HG03457 (cell line): ENCODE measurements around the gene BCL2L12.
A peak's percentile ranks its signal among the peaks of the same experiment; 100 is the strongest.

Source experiments
- ATAC-seq: cut with Tn5 transposase; IDR thresholded peaks from one replicate; pipeline ENCODE4 v1.9.1; 2021; ENCODE audit warnings: moderate number of reproducible peaks; ENCODE audit not compliant: unreplicated experiment

The BCL2L12 gene

DNA sequence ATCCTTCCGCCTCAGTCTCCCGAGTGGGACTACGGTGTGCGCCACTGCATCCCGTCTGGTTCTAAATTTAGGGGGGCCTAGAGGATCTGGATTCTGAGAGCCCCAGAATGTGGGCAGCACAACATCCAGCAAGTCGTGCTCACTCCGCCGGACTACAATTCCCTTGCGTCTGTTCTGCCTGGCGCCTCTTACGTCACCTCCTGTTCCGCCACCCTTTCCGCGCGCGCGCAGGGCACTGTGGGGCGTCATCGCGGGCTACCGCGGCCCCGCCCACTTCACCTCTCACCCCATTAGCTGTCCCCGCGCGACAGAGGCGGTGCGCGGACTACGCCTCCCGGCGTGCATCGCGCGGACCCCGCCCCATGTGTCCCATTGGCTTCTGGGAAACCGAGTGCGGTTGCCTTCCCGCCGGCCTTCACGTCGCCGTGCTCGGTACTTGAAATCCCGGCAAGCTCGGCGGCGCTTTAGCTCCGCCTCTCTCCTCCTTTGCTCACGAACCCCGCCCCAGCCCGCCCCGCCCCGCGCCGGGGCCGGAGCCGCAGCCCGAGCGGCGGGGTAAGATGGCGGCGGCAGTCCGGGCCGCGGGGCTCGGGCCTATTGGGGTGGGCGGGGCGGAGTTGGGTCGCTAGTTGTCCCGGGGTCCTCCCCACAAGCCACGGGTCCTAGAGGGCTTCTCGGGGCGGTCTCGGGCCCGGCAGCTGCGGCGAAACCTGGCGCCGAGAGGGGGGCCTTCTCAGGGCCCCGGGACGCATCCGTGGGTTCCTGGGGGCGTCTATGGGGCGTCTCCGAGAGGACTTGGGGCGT lies 23.8 kb upstream of the BCL2L12 start, which contains the start of gene SCAF1:
Gene SCAF1 (plus strand): TSS at position 522 of the 804 bp plus-strand sequence. CDS start 2,818 bp downstream, outside the sequence.
- peak; percentile 42 for ATAC-seq

DNA sequence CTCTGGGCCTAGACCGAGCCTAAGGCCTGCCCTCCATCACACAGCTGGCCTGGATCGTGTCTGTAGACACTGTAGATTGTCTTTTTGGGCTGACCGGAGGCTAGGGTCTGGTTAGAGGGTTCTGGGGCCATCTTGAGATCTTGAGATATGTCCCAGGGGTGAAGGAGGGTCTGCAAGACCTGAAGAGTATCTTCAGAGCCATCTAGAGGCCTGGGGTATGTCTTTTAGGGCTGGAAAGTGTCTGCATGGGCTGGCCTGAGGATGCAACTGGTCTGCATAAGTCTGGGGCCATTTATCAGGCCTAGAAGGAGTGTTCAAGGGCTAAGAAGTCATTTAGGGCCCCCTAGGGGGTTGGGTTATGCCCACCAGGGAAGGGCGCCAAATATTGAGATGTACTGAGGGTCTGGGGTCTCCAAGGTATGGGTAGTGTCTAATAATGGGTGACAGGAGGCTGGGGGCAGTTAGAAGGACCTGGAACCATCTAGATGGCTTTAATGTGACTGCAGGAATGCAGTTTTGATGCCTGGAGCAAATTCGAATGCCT lies 23.2 kb upstream of the BCL2L12 start:
- no peak for ATAC-seq

DNA sequence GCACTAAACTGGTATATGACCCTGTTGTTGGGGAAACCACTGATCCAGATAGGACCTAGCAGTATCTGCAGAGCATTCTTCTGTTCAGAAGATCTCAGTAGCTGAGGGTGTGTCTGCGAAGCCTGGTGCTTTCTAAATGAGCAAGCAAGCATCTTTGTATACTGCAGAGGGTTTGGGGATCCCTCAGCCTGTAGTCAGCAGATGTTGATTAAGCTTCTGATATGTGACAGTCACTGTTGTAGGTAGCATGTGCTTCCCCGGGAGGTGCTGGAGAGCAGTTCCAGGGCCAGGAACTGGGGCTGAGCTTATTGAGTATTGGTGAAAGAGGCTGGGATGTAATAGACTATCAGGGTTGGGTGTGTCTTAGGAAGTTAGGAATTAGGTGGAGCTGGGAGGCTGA lies 22.3 kb upstream of the BCL2L12 start:
- no peak for ATAC-seq

DNA sequence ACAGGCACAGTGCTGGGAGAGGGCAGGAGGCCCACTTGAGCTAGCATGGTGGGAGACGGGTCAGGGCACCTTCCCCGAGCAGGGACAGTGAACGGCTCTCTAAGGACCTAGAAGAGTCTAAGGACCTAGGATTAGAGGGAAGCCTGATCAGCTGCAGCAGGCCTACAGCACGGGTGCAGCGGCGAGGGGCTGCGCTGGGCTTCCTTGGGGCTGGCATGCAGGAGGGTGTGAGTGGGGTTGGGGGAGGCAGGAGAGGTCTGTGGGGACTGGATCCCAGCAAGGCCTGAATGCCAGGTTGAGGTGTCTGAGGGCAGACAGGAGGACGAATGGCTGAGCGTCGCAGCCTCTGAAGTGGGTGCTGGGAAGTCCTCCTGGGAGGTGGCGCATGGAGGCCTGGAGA lies 20.1 kb upstream of the BCL2L12 start:
- no peak for ATAC-seq

GRCh38 chr19:49645995-49646394 lies 19.7 kb upstream of the BCL2L12 start:
- ATAC-seq: no peak

- ATAC-seq: no peak
Measured at GRCh38 chr19:49646586-49646985, 19.1 kb upstream of the BCL2L12 start.

DNA sequence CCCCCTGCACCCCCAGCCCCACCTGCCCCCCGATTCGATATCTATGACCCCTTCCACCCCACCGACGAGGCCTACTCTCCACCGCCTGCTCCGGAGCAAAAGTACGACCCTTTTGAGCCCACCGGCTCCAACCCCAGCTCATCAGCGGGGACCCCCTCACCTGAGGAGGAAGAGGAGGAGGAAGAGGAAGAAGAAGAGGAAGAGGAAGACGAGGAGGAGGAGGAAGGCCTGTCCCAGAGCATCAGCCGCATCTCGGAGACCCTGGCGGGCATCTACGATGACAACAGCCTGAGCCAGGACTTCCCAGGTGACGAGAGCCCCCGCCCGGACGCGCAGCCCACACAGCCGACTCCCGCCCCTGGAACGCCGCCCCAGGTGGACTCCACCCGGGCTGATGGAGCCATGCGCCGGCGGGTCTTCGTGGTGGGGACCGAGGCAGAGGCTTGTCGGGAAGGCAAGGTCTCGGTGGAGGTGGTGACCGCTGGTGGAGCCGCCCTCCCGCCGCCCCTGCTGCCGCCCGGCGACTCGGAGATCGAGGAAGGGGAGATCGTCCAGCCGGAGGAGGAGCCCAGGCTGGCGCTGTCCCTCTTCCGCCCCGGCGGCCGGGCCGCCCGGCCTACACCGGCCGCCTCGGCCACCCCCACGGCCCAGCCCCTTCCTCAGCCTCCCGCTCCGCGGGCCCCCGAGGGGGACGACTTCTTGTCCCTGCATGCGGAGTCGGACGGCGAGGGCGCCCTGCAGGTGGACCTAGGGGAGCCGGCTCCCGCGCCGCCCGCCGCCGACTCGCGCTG lies 14.5 kb upstream of the BCL2L12 start:
- no peak for ATAC-seq

DNA sequence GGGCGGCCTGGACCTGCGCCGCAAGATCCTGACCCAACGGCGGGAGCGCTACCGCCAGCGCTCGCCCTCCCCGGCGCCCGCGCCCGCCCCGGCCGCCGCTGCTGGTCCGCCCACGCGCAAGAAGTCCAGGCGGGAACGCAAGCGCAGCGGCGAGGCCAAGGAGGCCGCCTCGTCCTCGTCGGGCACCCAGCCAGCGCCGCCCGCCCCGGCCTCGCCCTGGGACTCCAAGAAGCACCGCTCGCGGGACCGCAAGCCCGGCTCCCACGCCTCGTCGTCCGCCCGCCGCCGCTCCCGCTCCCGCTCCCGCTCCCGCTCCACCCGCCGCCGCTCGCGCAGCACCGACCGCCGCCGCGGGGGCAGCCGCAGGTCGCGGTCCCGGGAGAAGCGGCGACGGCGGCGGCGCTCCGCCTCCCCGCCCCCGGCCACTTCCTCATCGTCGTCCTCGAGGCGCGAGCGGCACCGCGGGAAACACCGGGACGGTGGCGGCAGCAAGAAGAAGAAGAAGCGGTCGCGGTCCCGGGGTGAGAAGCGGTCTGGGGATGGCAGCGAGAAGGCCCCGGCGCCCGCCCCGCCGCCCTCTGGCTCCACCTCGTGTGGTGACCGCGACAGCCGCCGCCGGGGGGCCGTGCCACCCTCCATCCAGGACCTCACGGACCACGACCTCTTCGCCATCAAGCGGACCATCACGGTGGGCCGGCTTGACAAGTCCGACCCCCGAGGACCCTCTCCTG lies 13.7 kb upstream of the BCL2L12 start:
- ATAC-seq: no peak

- no peak for ATAC-seq
Measured at GRCh38 chr19:49652551-49653465, 12.9 kb upstream of the BCL2L12 start.

- no peak for ATAC-seq
Measured at GRCh38 chr19:49653466-49653806, 12.3 kb upstream of the BCL2L12 start.

DNA sequence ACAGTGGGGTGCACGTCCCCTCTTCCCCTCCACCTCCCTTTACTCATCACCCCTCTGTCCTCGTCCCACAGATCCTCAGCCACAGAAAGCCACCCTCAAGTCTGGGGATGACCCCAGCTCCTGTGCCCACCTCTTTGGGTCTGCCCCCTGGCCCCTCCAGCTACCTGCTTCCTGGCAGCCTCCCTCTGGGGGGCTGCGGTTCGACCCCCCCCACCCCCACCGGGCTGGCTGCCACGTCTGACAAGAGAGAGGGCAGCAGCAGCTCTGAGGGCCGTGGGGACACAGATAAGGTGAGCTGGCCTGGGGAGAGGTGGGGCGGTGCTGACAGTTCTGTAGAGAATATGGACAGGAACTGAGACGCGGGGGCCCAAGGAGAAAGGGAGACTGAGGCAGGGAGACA lies 11.2 kb upstream of the BCL2L12 start:
- no peak for ATAC-seq

DNA sequence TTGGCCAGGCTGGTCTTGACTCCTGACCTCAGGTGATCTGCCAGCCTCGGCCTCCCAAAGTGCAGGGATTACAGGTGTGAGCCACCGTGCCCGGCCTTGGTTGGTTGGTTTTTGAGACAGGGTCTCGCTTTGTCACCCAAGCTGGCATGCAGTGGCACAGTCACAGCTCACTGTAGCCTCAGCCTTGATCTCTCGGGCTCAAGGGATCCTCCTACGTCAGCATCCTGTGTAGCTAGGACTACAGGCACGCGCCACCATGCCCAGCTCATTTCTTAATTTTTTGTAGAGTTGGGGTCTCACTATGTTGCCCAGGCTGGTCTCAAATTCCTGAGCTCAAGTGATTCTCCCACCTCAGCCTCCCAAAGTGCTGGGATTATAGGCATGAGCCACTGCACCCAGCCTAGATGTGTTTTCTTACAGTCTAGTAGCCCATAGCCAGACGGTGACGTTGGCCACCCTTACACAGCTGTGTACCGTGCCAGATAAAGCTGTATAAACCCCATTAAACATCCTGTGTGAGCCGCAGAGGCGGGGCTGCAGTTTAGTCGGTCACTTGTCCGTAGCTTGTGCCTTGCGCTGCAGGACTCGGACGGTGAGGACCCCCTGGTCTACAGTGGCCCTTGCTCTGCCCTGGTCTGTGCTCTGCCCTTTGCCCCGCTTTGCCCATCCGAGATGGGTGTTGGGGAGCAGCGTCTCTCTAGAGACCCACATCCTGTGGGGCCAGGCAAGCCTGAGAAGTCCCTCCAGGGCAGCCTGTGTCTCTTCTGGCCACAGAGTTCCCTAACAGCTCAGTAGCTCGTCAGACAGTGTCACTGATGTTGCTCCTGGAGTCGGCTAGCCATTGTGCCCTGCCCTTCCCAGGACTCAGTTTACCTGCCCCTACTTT lies 9.9 kb upstream of the BCL2L12 start:
- ATAC-seq: no peak

GRCh38 chr19:49656456-49657109 lies 9.2 kb upstream of the BCL2L12 start:
- no peak for ATAC-seq

DNA sequence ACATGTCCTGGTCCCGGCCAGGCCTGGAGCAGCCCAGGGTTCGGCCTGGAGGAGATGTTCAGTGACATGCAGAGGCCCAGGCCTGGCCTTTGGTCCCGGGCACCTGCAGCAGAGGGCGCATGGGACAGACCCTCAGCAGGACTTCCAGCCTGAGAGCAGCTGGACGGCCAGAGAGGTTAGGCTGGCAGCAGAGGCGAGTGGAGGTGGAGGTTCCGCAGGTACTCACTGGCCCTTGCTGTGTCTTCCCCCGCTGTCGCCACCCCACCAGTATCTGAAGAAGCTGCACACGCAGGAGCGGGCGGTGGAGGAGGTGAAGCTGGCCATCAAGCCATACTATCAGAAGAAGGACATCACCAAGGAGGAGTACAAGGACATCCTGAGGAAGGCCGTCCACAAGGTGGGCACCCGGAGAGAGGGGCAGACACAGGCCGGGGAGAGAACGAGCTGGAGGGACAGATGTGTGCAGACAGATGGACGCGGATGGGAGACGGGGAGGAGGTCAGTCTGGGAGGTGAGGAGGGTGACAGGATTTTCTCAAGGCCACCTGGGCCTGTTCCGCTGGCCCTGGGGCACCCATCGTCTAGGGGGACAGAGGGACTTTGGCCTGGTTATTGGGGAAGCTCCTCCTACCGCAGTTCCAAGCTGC lies 8.1 kb upstream of the BCL2L12 start:
- ATAC-seq: no peak

- no peak for ATAC-seq
Measured at GRCh38 chr19:49658139-49658517, 7.6 kb upstream of the BCL2L12 start.

DNA sequence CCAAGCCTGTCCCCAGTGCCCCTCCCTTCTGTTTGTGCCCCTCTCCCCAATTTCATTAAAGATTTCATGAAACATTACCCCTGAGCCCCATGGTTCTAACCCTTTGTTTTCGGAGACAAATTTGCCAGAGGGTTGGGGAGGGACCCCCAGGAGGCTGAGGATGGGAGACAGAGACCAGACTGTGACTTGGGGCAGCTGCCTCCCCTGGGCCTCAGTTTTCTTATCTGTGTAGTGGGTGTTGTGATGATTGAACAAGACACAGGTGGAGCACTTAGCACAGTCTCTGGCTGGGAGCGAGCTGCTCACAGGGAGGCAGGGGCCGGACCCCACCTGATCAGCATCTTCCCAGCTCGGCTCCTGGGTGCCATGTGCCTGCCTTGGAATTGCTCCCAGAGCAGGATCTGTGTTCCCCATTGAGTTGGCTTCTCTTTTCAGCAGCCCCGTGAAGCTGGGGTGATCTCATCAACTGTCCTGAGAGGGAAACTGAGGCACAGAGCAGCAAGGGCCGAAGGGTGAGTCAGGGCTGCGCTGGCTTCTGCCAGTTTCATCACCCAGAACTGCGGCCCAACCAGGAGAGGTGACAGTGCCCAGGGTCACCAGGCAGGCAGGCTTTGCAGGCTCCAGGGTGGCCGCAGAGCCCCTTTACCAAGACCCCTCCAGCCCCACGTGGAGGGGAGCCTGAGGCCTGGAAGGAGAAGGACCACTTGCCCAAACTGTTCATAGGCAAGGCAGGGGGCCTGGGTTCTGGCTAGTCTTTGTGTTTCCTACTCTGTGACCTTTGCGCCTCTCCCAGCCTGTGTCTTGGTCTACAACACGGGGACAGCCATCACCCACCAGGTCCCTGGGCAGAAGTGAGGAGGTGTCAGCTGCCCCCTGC lies 6.9 kb upstream of the BCL2L12 start:
- no peak for ATAC-seq

DNA sequence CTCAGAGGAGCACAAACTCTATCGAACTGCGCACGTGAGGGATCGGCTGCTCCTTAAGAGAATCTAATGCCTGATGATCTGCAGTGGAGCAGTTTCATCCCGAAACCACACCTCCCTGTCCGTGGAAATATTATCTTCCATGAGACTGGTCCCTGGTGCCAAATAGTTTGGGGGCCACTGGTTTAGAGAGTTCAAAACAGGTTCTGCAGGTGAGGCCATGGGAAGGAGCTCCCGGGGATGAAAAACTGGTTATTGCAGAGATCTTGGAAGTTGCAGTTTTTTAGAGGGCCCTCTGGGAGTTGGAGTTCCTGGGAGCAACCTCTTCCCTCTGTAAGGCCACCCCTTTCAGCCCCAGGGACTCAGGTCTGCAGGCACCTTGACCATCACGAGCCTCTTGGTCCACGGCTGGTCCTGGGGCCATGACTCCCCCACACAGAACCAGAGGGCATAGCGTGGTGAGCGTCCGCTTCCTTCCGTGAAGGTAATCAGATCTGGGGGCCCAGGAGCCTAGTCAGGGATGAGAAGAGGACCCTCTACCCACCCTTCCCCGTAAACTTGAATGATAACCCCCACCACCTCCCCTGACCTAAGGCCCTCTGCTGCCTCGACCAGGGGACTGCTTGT lies 5.3 kb upstream of the BCL2L12 start:
- no peak for ATAC-seq
